ENCODE data around the gene RASL11B. TPM values are rescaled to one million over a fixed set of nuclear protein-coding genes. Genes with fewer than 3 reads are reported as not detected.
A peak's percentile ranks its signal among the peaks of the same experiment; 100 is the strongest.

Gene RASL11B
- total RNA-seq, 6 donors from 2014 or later: 0.30 to 2.1 (median 1.6) TPM; not detected in 3

DNA sequence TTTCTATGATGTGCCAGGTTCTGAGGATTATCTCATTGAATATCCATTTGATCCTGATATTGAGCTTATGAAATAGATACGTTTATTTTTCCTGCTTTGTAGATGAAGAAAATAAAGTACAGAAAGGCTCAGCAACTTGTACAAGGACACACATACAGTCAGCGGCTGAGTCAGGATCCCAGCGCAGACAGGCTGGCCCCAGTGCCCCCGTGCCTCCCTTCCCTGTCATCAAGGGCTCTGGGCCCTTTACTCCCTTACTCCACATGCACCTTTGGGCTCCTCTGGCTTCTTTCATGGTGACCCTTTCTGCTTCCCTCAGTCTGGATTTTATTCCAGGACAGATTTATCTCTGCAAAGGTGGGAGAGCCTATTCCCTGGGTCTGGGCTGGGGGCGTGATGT lies 12.8 kb downstream of the RASL11B start:
- Histone ChIP-seq H3K4me3 (no peak overlapping the region), H3K27ac (no peak overlapping the region), H3K9me3 (no peaks in the 10 kb centered on the region), H3K4me1 (peaks cover 0 to 7% (median 3%) of the 10 kb centered on the region in 4 donors), H3K27me3 (no peaks in the 10 kb centered on the region), H3K36me3 (no peaks in the 10 kb centered on the region)
- 95 to 97% methylated on average over 5 of the region's 5 CpGs for WGBS, 2 donors
- no peak for TF ChIP-seq EP300 (IDR thresholded peaks at IDR 0.05)
- TF ChIP-seq POLR2AphosphoS5 (IDR thresholded peaks at IDR 0.05): no peak
- TF ChIP-seq, protein P1, sequence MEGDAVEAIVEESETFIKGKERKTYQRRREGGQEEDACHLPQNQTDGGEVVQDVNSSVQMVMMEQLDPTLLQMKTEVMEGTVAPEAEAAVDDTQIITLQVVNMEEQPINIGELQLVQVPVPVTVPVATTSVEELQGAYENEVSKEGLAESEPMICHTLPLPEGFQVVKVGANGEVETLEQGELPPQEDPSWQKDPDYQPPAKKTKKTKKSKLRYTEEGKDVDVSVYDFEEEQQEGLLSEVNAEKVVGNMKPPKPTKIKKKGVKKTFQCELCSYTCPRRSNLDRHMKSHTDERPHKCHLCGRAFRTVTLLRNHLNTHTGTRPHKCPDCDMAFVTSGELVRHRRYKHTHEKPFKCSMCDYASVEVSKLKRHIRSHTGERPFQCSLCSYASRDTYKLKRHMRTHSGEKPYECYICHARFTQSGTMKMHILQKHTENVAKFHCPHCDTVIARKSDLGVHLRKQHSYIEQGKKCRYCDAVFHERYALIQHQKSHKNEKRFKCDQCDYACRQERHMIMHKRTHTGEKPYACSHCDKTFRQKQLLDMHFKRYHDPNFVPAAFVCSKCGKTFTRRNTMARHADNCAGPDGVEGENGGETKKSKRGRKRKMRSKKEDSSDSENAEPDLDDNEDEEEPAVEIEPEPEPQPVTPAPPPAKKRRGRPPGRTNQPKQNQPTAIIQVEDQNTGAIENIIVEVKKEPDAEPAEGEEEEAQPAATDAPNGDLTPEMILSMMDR (IDR thresholded peaks at IDR 0.05): no peak
- TF ChIP-seq POLR2A (IDR thresholded peaks at IDR 0.05): no peak
- ATAC-seq (ENCODE audit: low FRiP score in 2 of 2) (no peak), DNase-seq (no peak)

DNA sequence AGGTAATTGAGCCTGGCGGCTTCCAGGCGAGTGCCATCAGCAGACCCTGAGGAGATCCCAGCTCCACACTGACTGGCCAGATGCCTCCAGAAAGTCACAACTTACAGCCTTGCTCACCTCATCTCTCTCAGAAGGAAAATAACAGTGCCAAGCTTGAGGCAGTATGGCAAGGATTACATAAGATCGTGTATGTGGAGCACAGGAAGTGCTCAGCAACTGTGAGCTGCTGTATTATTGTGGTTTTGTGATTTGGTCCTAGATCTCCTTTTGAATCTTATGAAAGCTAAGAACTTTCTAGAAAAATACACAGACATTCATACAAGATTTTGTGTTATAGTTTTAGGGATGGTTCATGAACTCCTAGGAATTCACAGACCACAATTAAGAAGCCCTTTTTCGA lies 14.0 kb downstream of the RASL11B start:
- DNase-seq: no peak
- Histone ChIP-seq H3K36me3 (no peaks in the 10 kb centered on the region), H3K4me3 (no peak overlapping the region), H3K4me1 (peaks cover 0 to 6% (median 2%) of the 10 kb centered on the region in 4 donors), H3K27ac (no peak overlapping the region), H3K9me3 (no peaks in the 10 kb centered on the region), H3K27me3 (no peaks in the 10 kb centered on the region)
- TF ChIP-seq POLR2AphosphoS5 (IDR thresholded peaks at IDR 0.05) (no peak), EP300 (IDR thresholded peaks at IDR 0.05) (no peak), POLR2A (IDR thresholded peaks at IDR 0.05) (no peak)
- TF ChIP-seq, protein P1 (IDR thresholded peaks at IDR 0.05): no peak
- no peak for ATAC-seq (ENCODE audit: low FRiP score in 2 of 2)
- WGBS, 2 donors: 83 to 84% methylated on average over 4 of the region's 4 CpGs

DNA sequence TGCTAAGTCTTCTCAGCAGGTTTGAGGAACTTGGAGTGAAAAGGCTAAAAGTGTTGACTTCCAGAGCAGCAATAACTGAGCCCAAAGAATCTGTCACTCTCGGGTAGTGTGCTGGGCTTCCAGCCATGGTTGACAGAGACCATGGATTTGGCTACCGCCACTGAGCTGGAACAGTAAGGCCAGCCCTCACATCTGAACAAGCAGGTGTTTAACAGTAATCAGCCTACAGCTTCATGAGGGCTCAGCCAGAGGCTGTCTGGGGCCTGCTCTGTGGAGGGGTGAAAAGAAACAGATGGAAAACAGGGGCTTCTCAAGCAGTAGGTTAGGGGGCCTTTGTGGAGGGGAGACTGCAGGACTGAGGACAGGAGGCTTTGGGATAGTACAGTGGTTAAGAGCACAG lies 14.9 kb downstream of the RASL11B start:
- DNase-seq (no peak), ATAC-seq (ENCODE audit: low FRiP score in 2 of 2) (no peak)
- no peaks in the 10 kb centered on the region for H3K9me3 ChIP-seq
- H3K4me1 ChIP-seq: peaks cover 0 to 6% (median 2%) of the 10 kb centered on the region in 4 donors
- H3K4me3 ChIP-seq: no peak overlapping the region
- no peak overlapping the region for H3K27ac ChIP-seq
- no peaks in the 10 kb centered on the region for H3K36me3 ChIP-seq
- no peak for TF ChIP-seq POLR2A (IDR thresholded peaks at IDR 0.05)
- TF ChIP-seq POLR2AphosphoS5 (IDR thresholded peaks at IDR 0.05): no peak
- TF ChIP-seq EP300 (IDR thresholded peaks at IDR 0.05): no peak
- TF ChIP-seq, protein P1 (IDR thresholded peaks at IDR 0.05): no peak
- WGBS, 2 donors: 85 to 87% methylated on average over 2 of the region's 2 CpGs
- H3K27me3 ChIP-seq: no peaks in the 10 kb centered on the region

DNA sequence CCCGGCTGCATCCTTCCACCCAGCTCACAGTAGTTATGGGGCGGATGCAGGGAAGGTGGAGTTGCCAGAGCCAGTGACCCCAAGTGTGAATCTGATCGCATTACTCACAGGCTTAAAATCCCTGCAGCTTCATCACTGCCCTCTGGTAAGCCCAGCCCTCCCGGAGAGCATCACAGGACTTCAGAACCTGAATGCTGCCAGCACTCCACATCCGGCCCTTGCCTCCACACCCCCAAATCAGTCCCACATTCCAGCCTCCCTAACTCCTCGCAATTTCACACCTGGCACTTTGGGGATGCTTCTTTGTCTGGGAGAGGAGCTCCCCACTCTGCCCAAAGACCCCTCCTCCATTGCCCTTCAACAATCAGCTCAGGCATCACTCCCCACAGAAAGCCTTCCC lies 15.6 kb downstream of the RASL11B start:
- TF ChIP-seq, protein P1 (IDR thresholded peaks at IDR 0.05): no peak
- TF ChIP-seq POLR2AphosphoS5 (IDR thresholded peaks at IDR 0.05) (no peak), EP300 (IDR thresholded peaks at IDR 0.05) (no peak), POLR2A (IDR thresholded peaks at IDR 0.05) (no peak)
- Histone ChIP-seq H3K27ac (no peak overlapping the region), H3K9me3 (no peaks in the 10 kb centered on the region), H3K4me3 (no peak overlapping the region), H3K4me1 (peaks cover 0 to 6% (median 2%) of the 10 kb centered on the region in 4 donors), H3K36me3 (no peaks in the 10 kb centered on the region), H3K27me3 (no peaks in the 10 kb centered on the region)
- DNase-seq (no peak), ATAC-seq (ENCODE audit: low FRiP score in 2 of 2) (peak in 1 of 2 donors; percentile 6)
- 87 to 96% methylated on average over 5 to 6 of the region's 6 CpGs for WGBS, 2 donors

DNA sequence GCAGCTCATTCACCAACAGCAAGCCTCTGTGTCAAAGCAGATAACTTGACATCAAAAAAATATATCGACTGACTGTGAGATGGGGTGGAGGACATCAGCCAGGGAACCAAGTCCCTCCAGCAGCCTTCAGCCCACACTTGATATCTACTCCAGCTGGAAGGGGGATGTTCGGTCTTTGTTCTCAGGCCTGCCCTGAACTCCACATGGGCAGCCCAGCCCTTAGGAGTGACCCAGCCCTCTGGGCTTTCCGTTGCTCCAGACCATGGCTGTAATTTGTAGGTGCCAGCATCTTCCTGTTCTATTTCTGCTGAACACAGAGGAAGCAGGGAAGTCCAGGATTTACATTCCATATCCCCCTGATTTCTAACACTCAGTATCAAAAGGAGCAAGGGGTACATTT lies 17.4 kb downstream of the RASL11B start:
- ATAC-seq (ENCODE audit: low FRiP score in 2 of 2) (no peak), DNase-seq (no peak)
- H3K27ac ChIP-seq: no peak overlapping the region
- TF ChIP-seq, protein P1 (IDR thresholded peaks at IDR 0.05): no peak
- TF ChIP-seq EP300 (IDR thresholded peaks at IDR 0.05) (no peak), POLR2AphosphoS5 (IDR thresholded peaks at IDR 0.05) (no peak), POLR2A (IDR thresholded peaks at IDR 0.05) (no peak)
- H3K9me3 ChIP-seq: no peaks in the 10 kb centered on the region
- no peaks in the 10 kb centered on the region for H3K36me3 ChIP-seq
- H3K4me1 ChIP-seq: no peaks in the 10 kb centered on the region
- H3K4me3 ChIP-seq: no peak overlapping the region
- no peaks in the 10 kb centered on the region for H3K27me3 ChIP-seq
- WGBS, 2 donors: 68 to 72% methylated on average over 3 of the region's 3 CpGs
